RWPE2 (cell line): ENCODE results near the gene RASL10B.

Experiments used
- ATAC-seq: fragments of 200-7000 bp; cut with Tn5 transposase; 3 replicates; pipeline ENCODE4 v1.9.1; 2021; ENCODE audit warnings: low read depth
- DNase-seq: peaks from one replicate; pipeline ENCODE4 v3.0.0-alpha.2; 2020; ENCODE audit warnings: low spot score
- H3K27ac ChIP-seq: fragments of 450-650 bp; 2 replicates; pipeline ENCODE4 v1.5.1; 2017; ENCODE audit warnings: mild to moderate bottlenecking; ENCODE audit not compliant: poor library complexity, severe bottlenecking
- H3K27me3 ChIP-seq: fragments of 250-450 bp; sonication (Bioruptor Pico); 2 replicates; pipeline ENCODE4 v1.5.1; 2021; ENCODE audit warnings: mild to moderate bottlenecking, moderate library complexity; ENCODE audit not compliant: insufficient read depth, poor library complexity, severe bottlenecking
- H3K36me3 ChIP-seq: fragments of 250-450 bp; sonication (Bioruptor Pico); 2 replicates; pipeline ENCODE4 v1.5.1; 2020; ENCODE audit warnings: low read depth, mild to moderate bottlenecking, moderate library complexity
- H3K4me1 ChIP-seq: fragments of 250-450 bp; sonication (Bioruptor Pico); 2 replicates; pipeline ENCODE4 v1.5.1; 2021; ENCODE audit warnings: mild to moderate bottlenecking, moderate library complexity; ENCODE audit not compliant: insufficient read depth, poor library complexity, severe bottlenecking
- H3K4me3 ChIP-seq: fragments of 250-450 bp; sonication (Bioruptor Pico); 2 replicates; pipeline ENCODE4 v1.5.1; 2021; ENCODE audit warnings: mild to moderate bottlenecking, moderate library complexity; ENCODE audit not compliant: severe bottlenecking
- H3K9me3 ChIP-seq: fragments of 250-450 bp; sonication (Bioruptor Pico); 2 replicates; pipeline ENCODE4 v1.5.1; 2021; ENCODE audit warnings: mild to moderate bottlenecking, moderate library complexity; ENCODE audit not compliant: severe bottlenecking
- TF ChIP-seq, protein P1 (sequence below): fragments of 450-650 bp; IDR thresholded peaks from one replicate; pipeline ENCODE4 v1.5.1; 2017; ENCODE audit warnings: mild to moderate bottlenecking, moderate library complexity; ENCODE audit not compliant: poor library complexity, severe bottlenecking

Gene RASL10B

DNA sequence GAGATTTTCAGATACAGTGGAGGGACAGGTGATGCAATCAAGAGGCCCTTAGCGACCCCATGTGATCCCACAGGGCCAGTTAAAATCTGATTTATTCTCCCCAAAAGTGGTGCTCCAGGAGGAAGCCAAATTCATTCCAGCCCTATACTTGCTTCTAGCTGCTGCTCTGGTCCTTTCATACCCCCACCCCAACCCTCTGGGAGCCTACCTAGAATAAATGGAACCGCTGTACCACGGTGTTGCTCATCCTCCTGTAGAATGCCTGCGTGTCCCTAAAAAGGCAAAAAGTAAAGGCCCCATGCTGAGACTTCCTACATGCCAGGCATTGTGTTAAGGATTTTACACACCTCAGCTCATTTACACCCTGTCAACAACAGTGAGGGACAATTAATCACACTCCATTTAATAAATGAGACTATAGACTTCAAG lies 2.0 kb upstream of the RASL10B start:
- peaks cover 10% of the 10 kb centered on the region for H3K36me3 ChIP-seq
- H3K4me1 ChIP-seq, result no peaks in the 10 kb centered on the region
- DNase-seq (no peak), ATAC-seq (no peak)
- H3K4me3 ChIP-seq, result no peak overlapping the region
- no peak overlapping the region for H3K27ac ChIP-seq
- no peaks in the 10 kb centered on the region for H3K27me3 ChIP-seq
- TF ChIP-seq, protein P1, sequence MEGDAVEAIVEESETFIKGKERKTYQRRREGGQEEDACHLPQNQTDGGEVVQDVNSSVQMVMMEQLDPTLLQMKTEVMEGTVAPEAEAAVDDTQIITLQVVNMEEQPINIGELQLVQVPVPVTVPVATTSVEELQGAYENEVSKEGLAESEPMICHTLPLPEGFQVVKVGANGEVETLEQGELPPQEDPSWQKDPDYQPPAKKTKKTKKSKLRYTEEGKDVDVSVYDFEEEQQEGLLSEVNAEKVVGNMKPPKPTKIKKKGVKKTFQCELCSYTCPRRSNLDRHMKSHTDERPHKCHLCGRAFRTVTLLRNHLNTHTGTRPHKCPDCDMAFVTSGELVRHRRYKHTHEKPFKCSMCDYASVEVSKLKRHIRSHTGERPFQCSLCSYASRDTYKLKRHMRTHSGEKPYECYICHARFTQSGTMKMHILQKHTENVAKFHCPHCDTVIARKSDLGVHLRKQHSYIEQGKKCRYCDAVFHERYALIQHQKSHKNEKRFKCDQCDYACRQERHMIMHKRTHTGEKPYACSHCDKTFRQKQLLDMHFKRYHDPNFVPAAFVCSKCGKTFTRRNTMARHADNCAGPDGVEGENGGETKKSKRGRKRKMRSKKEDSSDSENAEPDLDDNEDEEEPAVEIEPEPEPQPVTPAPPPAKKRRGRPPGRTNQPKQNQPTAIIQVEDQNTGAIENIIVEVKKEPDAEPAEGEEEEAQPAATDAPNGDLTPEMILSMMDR, result no peak
- no peaks in the 10 kb centered on the region for H3K9me3 ChIP-seq

DNA sequence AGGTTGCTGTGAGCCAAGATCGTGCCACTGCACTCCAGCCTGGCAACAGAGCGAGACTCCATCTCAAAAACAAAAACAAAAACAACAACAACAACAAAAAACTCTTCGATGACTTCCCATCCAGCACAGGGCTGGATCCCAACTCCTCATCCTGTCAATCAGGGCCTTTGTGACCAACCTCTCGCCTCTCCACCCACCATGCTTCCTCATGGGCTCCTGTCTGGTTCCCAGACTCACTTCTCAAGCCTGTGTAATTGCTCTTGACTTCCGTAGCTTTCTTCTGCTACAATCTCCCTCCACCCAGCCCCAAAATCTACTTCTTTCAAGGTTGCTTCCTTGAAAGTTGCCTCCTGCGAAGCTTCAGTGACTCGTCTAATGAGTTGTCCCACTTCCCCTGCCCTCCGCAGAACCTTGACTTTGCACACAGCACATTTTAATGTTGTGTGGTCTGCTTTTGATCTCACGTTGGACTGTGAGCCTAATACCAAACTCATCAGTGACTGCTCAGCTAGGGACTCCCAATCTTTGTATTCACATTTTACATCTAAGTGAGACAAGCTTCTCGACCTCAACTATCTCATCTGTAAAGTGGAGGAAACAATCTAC lies 936 bp upstream of the RASL10B start:
- Histone ChIP-seq H3K27me3 (no peaks in the 10 kb centered on the region), H3K9me3 (no peaks in the 10 kb centered on the region), H3K4me1 (no peaks in the 10 kb centered on the region), H3K36me3 (peaks cover under 1% of the 10 kb centered on the region; the same call in 1 of the 2 replicates), H3K27ac (no peak overlapping the region), H3K4me3 (no peak overlapping the region)
- TF ChIP-seq, protein P1, result no peak
- no peak for DNase-seq
- ATAC-seq, result no peak

GRCh38 chr17:35731917-35732805 lies 722 bp downstream of the RASL10B start:
- ATAC-seq (0 out of 3 replicates have a peak, but pooled peaks have one; percentile 11), DNase-seq (no peak)
- Histone ChIP-seq H3K4me1 (no peaks in the 10 kb centered on the region), H3K4me3 (peak overlapping the region; percentile 50), H3K27me3 (no peaks in the 10 kb centered on the region), H3K36me3 (no peaks in the 10 kb centered on the region), H3K27ac (no peak overlapping the region), H3K9me3 (no peaks in the 10 kb centered on the region)
- TF ChIP-seq, protein P1, result no peak

DNA sequence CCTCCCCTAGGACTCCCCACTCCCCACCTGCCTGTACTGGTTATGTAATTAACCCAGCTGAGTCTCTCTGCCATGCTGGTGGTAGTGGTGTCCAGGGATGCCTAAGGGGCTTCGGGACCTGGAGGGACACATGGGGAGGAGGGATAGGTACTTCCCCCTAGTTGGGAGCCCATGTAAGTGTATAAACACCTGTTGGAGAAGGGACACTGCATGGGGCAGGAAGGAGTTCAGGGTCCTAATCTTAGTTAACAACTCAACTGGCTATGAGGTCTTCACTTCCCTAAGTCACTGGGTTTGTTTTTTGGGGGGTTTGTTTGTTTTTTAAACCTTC lies 1.3 kb downstream of the RASL10B start:
- TF ChIP-seq, protein P1, result no peak
- no peaks in the 10 kb centered on the region for H3K36me3 ChIP-seq
- no peaks in the 10 kb centered on the region for H3K4me1 ChIP-seq
- H3K27me3 ChIP-seq, result no peaks in the 10 kb centered on the region
- no peaks in the 10 kb centered on the region for H3K9me3 ChIP-seq
- no peak for ATAC-seq
- DNase-seq, result no peak
- no peak overlapping the region for H3K27ac ChIP-seq
- no peak overlapping the region for H3K4me3 ChIP-seq

GRCh38 chr17:35733366-35733765 lies 1.9 kb downstream of the RASL10B start:
- ATAC-seq (no peak), DNase-seq (no peak)
- no peaks in the 10 kb centered on the region for H3K36me3 ChIP-seq
- TF ChIP-seq, protein P1, result no peak
- H3K27me3 ChIP-seq, result no peaks in the 10 kb centered on the region
- H3K4me3 ChIP-seq, result no peak overlapping the region
- H3K9me3 ChIP-seq, result no peaks in the 10 kb centered on the region
- H3K4me1 ChIP-seq, result no peaks in the 10 kb centered on the region
- H3K27ac ChIP-seq, result no peak overlapping the region
